HUES48 (cell line): ENCODE results near the gene LTBP4.
"Not testable (repeated sequence)": the region's sequence is repeated elsewhere in the genome, so short reads cannot be mapped to it uniquely, and the experiment has no call there.

ENCODE experiments used
- H3K27ac ChIP-seq: one replicate; pipeline ENCODE4 v1.7.0; 2013; ENCODE audit warnings: low read depth, low read length, inconsistent platforms
- H3K27me3 ChIP-seq: 2 replicates; pipeline ENCODE4 v1.6.1; 2013; ENCODE audit warnings: mild to moderate bottlenecking, low read length; ENCODE audit not compliant: control insufficient read depth, insufficient read depth
- H3K36me3 ChIP-seq: 2 replicates; pipeline ENCODE4 v1.6.1; 2013; ENCODE audit warnings: low read length; ENCODE audit not compliant: control insufficient read depth, insufficient read depth
- H3K4me1 ChIP-seq: 2 replicates; pipeline ENCODE4 v1.6.1; 2013; ENCODE audit warnings: mild to moderate bottlenecking, low read length; ENCODE audit not compliant: control insufficient read depth, insufficient read depth
- H3K4me3 ChIP-seq: 2 replicates; pipeline ENCODE4 v1.5.1; 2013; ENCODE audit warnings: mild to moderate bottlenecking, low read depth, low read length
- H3K9ac ChIP-seq: 2 replicates; pipeline ENCODE4 v1.6.1; 2013; ENCODE audit warnings: mild to moderate bottlenecking, low read depth, low read length, moderate library complexity
- H3K9me3 ChIP-seq: 2 replicates; pipeline ENCODE4 v1.6.1; 2013; ENCODE audit warnings: low read length; ENCODE audit not compliant: control insufficient read depth, insufficient read depth

LTBP4 gene

GRCh38 chr19:40616178-40616577, 15.0 kb downstream of the LTBP4 start:
- Histone ChIP-seq H3K36me3 (peaks cover 18% of the 10 kb centered on the region), H3K27me3 (peaks cover 17% of the 10 kb centered on the region), H3K27ac (no peak overlapping the region), H3K9ac (no peak overlapping the region), H3K9me3 (no peaks in the 10 kb centered on the region), H3K4me1 (peaks cover 3% of the 10 kb centered on the region), H3K4me3 (no peak overlapping the region)

- H3K9ac ChIP-seq, result no peak overlapping the region
- H3K36me3 ChIP-seq, result peaks cover 25% of the 10 kb centered on the region
- H3K4me3 ChIP-seq, result no peak overlapping the region
- no peaks in the 10 kb centered on the region for H3K9me3 ChIP-seq
- H3K4me1 ChIP-seq, result peaks cover 3% of the 10 kb centered on the region
- H3K27me3 ChIP-seq, result peaks cover 9% of the 10 kb centered on the region
- no peak overlapping the region for H3K27ac ChIP-seq
Observed at GRCh38 chr19:40616941-40617340, 15.8 kb downstream of the LTBP4 start.

- no peaks in the 10 kb centered on the region for H3K9me3 ChIP-seq
- peaks cover 33% of the 10 kb centered on the region for H3K36me3 ChIP-seq
- H3K27ac ChIP-seq, result no peak overlapping the region
- H3K4me3 ChIP-seq, result no peak overlapping the region
- H3K4me1 ChIP-seq, result peaks cover 3% of the 10 kb centered on the region; the same call in 1 of the 2 replicates
- no peaks in the 10 kb centered on the region for H3K27me3 ChIP-seq
- no peak overlapping the region for H3K9ac ChIP-seq
Observed at GRCh38 chr19:40617961-40618360, 16.8 kb downstream of the LTBP4 start.

- Histone ChIP-seq H3K27me3 (no peaks in the 10 kb centered on the region), H3K27ac (no peak overlapping the region), H3K4me3 (no peak overlapping the region), H3K9ac (no peak overlapping the region), H3K9me3 (no peaks in the 10 kb centered on the region), H3K4me1 (peaks cover 8% of the 10 kb centered on the region), H3K36me3 (peaks cover 33% of the 10 kb centered on the region)
Observed at GRCh38 chr19:40619333-40620160, 18.4 kb downstream of the LTBP4 start.

GRCh38 chr19:40620161-40620485, 19.0 kb downstream of the LTBP4 start:
- no peak overlapping the region for H3K27ac ChIP-seq
- H3K4me1 ChIP-seq, result peaks cover 6% of the 10 kb centered on the region
- H3K4me3 ChIP-seq, result no peak overlapping the region
- peaks cover 33% of the 10 kb centered on the region for H3K36me3 ChIP-seq
- no peaks in the 10 kb centered on the region for H3K9me3 ChIP-seq
- no peak overlapping the region for H3K9ac ChIP-seq
- H3K27me3 ChIP-seq, result no peaks in the 10 kb centered on the region

- no peaks in the 10 kb centered on the region for H3K27me3 ChIP-seq
- peaks cover 4% of the 10 kb centered on the region; the same call in 1 of the 2 replicates for H3K4me1 ChIP-seq
- H3K9ac ChIP-seq, result no peak overlapping the region
- H3K9me3 ChIP-seq, result no peaks in the 10 kb centered on the region
- H3K36me3 ChIP-seq, result peaks cover 38% of the 10 kb centered on the region
- H3K4me3 ChIP-seq, result no peak overlapping the region
- H3K27ac ChIP-seq, result no peak overlapping the region
Observed at GRCh38 chr19:40621283-40621682, 20.1 kb downstream of the LTBP4 start.

- Histone ChIP-seq H3K27ac (no peak overlapping the region), H3K36me3 (peaks cover 39% of the 10 kb centered on the region), H3K9me3 (no peaks in the 10 kb centered on the region), H3K4me3 (no peak overlapping the region), H3K9ac (no peak overlapping the region), H3K27me3 (no peaks in the 10 kb centered on the region), H3K4me1 (peaks cover 4% of the 10 kb centered on the region; the same call in 1 of the 2 replicates)
Observed at GRCh38 chr19:40621966-40622772, 21.0 kb downstream of the LTBP4 start.

GRCh38 chr19:40622773-40623075, 21.6 kb downstream of the LTBP4 start:
- no peak overlapping the region for H3K27ac ChIP-seq
- no peak overlapping the region for H3K4me3 ChIP-seq
- no peaks in the 10 kb centered on the region for H3K27me3 ChIP-seq
- peaks cover 39% of the 10 kb centered on the region for H3K36me3 ChIP-seq
- peaks cover 4% of the 10 kb centered on the region; the same call in 1 of the 2 replicates for H3K4me1 ChIP-seq
- no peaks in the 10 kb centered on the region for H3K9me3 ChIP-seq
- H3K9ac ChIP-seq, result no peak overlapping the region

GRCh38 chr19:40623403-40624251, 22.5 kb downstream of the LTBP4 start:
- H3K4me1 ChIP-seq, result peaks cover 4% of the 10 kb centered on the region; the same call in 1 of the 2 replicates
- H3K27me3 ChIP-seq, result no peaks in the 10 kb centered on the region
- H3K9me3 ChIP-seq, result no peaks in the 10 kb centered on the region
- H3K9ac ChIP-seq, result no peak overlapping the region
- peak overlapping the region; percentile 50 for H3K4me3 ChIP-seq
- peak overlapping the region; percentile 82 for H3K27ac ChIP-seq
- H3K36me3 ChIP-seq, result peaks cover 39% of the 10 kb centered on the region

GRCh38 chr19:40624369-40625153, 23.4 kb downstream of the LTBP4 start:
- H3K36me3 ChIP-seq, result peaks cover 34% of the 10 kb centered on the region
- H3K4me3 ChIP-seq, H3K9me3 ChIP-seq, H3K27ac ChIP-seq, H3K4me1 ChIP-seq, H3K27me3 ChIP-seq, H3K9ac ChIP-seq: not testable (repeated sequence)
